ENCODE results near the gene OR4N2.
A peak's percentile ranks its signal among the peaks of the same experiment; 100 is the strongest.
"Not testable (repeated sequence)": the region's sequence is repeated elsewhere in the genome, so short reads cannot be mapped to it uniquely, and the experiment has no call there.

OR4N2 gene

DNA sequence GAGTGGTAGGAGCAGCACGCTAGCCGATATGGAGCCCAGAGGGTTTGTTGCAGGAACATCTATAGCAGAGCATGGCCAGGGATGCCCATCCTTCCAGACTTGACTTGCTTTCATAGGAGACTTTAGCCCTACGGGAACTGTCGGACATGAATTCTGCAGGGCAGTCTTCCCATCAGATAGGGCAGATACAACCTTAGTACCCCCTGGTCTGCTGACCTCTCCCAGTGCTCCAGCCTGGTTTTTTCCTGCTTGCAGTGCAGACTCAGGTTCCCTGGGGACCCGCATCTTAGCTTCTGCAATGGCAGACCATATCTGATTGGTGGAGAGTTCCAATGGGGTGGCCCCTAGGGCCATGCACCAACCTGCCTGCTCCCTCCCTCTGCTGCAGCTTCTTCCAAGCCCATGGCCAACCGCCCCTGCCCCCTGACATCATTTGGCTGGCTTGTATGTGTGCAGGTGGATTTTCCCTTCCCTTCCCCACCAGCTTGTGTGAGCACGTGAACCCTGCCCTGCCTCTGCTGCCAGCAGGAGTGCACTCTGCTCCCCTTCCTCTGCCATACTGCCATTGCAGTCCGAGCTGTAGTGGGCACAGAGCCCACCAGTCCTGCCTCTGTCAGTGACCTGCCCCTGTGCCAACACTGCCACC lies 30.8 kb downstream of the OR4N2 start:
- not testable (repeated sequence) for H3K36me3 ChIP-seq (ENCODE audit: insufficient read depth, low read length); H3K27ac ChIP-seq (ENCODE audit: low read depth, low read length); H3K27me3 ChIP-seq (ENCODE audit: insufficient read depth, low read length); H3K4me1 ChIP-seq (ENCODE audit: control insufficient read depth, insufficient read depth, low read length, unreplicated experiment); H3K79me2 ChIP-seq (ENCODE audit: control insufficient read depth, insufficient read depth, low read length, unreplicated experiment); H2AFZ ChIP-seq (ENCODE audit: low read length, unreplicated experiment); H3K4me3 ChIP-seq (ENCODE audit: low read depth, low read length)

DNA sequence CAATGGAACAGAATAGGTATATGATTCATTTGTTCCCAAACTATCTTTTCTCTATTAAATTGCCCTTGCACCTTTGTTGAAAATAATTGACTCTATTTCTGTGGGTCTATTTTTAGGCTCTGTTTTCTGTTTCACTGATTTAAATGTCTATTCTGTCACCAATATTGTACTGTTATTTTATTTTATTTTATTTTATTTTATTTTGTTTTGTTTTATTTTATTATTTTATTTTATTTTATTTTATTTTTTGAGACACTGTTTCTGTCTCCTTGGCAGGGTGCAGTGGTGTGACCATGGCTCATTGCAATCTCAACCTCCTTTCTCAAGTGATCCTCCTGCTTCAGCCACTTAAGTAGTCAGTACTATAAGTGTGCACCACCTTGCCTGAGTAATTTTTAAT lies 34.9 kb downstream of the OR4N2 start:
- no peak overlapping the region for H3K4me3 ChIP-seq (ENCODE audit: low read depth, low read length)
- no peak overlapping the region for H3K27ac ChIP-seq (ENCODE audit: low read depth, low read length)
- H3K79me2 ChIP-seq (ENCODE audit: control insufficient read depth, insufficient read depth, low read length, unreplicated experiment) = no peaks in the 10 kb centered on the region
- H3K27me3 ChIP-seq (ENCODE audit: insufficient read depth, low read length) = no peaks in the 10 kb centered on the region
- no peaks in the 10 kb centered on the region for H3K4me1 ChIP-seq (ENCODE audit: control insufficient read depth, insufficient read depth, low read length, unreplicated experiment)
- no peaks in the 10 kb centered on the region for H3K36me3 ChIP-seq (ENCODE audit: insufficient read depth, low read length)
- H2AFZ ChIP-seq (ENCODE audit: low read length, unreplicated experiment) = no peak overlapping the region

DNA sequence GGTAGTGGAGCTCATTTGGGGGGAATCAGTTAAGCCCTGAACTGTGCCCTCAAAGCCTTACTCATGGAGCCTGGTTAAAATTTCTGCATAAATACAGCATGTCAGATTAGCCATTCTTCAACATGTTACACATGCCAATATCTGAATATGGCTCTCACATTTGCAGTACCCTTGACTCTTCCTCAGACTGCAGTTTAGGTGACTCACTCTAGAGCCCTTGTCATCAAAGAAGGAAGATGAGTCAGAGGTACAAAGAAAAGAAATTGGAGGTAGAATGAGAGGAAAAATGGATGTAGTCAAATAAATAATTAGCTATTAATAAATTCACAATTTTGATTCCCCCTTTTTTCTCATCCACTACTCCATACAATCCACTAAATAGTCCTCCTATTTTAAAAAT lies 47.8 kb downstream of the OR4N2 start:
- no peak overlapping the region for H3K4me3 ChIP-seq (ENCODE audit: low read depth, low read length)
- H2AFZ ChIP-seq (ENCODE audit: low read length, unreplicated experiment) = no peak overlapping the region
- H3K27ac ChIP-seq (ENCODE audit: low read depth, low read length) = no peak overlapping the region
- no peaks in the 10 kb centered on the region for H3K4me1 ChIP-seq (ENCODE audit: control insufficient read depth, insufficient read depth, low read length, unreplicated experiment)
- H3K36me3 ChIP-seq (ENCODE audit: insufficient read depth, low read length) = no peaks in the 10 kb centered on the region
- H3K27me3 ChIP-seq (ENCODE audit: insufficient read depth, low read length) = no peaks in the 10 kb centered on the region
- H3K79me2 ChIP-seq (ENCODE audit: control insufficient read depth, insufficient read depth, low read length, unreplicated experiment) = no peaks in the 10 kb centered on the region

- not testable (repeated sequence) for H3K79me2 ChIP-seq (ENCODE audit: control insufficient read depth, insufficient read depth, low read length, unreplicated experiment); H3K27ac ChIP-seq (ENCODE audit: low read depth, low read length); H3K36me3 ChIP-seq (ENCODE audit: insufficient read depth, low read length); H3K27me3 ChIP-seq (ENCODE audit: insufficient read depth, low read length); H2AFZ ChIP-seq (ENCODE audit: low read length, unreplicated experiment); H3K4me1 ChIP-seq (ENCODE audit: control insufficient read depth, insufficient read depth, low read length, unreplicated experiment); H3K4me3 ChIP-seq (ENCODE audit: low read depth, low read length)
These were observed 62.6 kb downstream of the OR4N2 start for GRCh38 chr14:19866061-19866669.

- no peak overlapping the region for H3K27ac ChIP-seq (ENCODE audit: low read depth, low read length)
- no peak overlapping the region for H3K4me3 ChIP-seq (ENCODE audit: low read depth, low read length)
These were observed 69.6 kb downstream of the OR4N2 start for GRCh38 chr14:19873178-19873577.

DNA sequence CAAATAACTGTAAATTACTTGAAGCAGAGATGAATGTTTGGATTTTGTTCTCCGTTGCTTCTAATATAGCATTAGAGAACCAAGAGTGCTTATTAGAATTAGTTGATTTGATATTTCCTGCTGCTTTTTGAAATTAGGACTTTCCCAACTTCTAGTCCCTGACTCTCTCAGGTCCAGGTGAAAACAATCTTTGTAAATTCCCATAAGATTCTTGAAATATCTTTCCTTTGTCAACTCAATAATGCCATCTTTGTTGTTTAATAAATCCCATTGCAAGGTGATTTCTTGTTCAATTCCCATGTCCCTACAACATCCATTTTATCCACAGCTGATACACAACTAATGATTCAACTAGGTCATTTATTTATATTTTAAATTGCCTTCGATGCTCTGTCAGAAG lies 71.3 kb downstream of the OR4N2 start, which contains the start of gene OR4K2:
OR4K2 (plus strand) TSS at position 301 of the 400 bp plus-strand sequence. CDS start 1,126 bp downstream, outside the sequence.
- H3K4me1 ChIP-seq (ENCODE audit: control insufficient read depth, insufficient read depth, low read length, unreplicated experiment) = no peaks in the 10 kb centered on the region
- H3K79me2 ChIP-seq (ENCODE audit: control insufficient read depth, insufficient read depth, low read length, unreplicated experiment) = no peaks in the 10 kb centered on the region
- H3K36me3 ChIP-seq (ENCODE audit: insufficient read depth, low read length) = no peaks in the 10 kb centered on the region
- no peak within 1 kb of the TSS for H3K27ac ChIP-seq (ENCODE audit: low read depth, low read length)
- H3K27me3 ChIP-seq (ENCODE audit: insufficient read depth, low read length) = no peaks in the 10 kb centered on the region
- H2AFZ ChIP-seq (ENCODE audit: low read length, unreplicated experiment) = no peak within 1 kb of the TSS
- H3K4me3 ChIP-seq (ENCODE audit: low read depth, low read length) = no peak within 1 kb of the TSS

More at GRCh38 chr14:19873178-19873577, 69.6 kb downstream of the OR4N2 start:
- Histone ChIP-seq H3K4me1 (ENCODE audit: control insufficient read depth, insufficient read depth, low read length, unreplicated experiment) (no peaks in the 10 kb centered on the region), H3K36me3 (ENCODE audit: insufficient read depth, low read length) (no peaks in the 10 kb centered on the region), H2AFZ (ENCODE audit: low read length, unreplicated experiment) (peak overlapping the region; percentile 16), H3K27me3 (ENCODE audit: insufficient read depth, low read length) (no peaks in the 10 kb centered on the region), H3K79me2 (ENCODE audit: control insufficient read depth, insufficient read depth, low read length, unreplicated experiment) (no peaks in the 10 kb centered on the region)

GRCh38 chr14:19878029-19878642 lies 74.6 kb downstream of the OR4N2 start:
- no peaks in the 10 kb centered on the region for H3K79me2 ChIP-seq (ENCODE audit: control insufficient read depth, insufficient read depth, low read length, unreplicated experiment)
- H2AFZ ChIP-seq (ENCODE audit: low read length, unreplicated experiment) = no peak overlapping the region
- H3K27ac ChIP-seq (ENCODE audit: low read depth, low read length) = no peak overlapping the region
- no peaks in the 10 kb centered on the region for H3K36me3 ChIP-seq (ENCODE audit: insufficient read depth, low read length)
- no peak overlapping the region for H3K4me3 ChIP-seq (ENCODE audit: low read depth, low read length)
- no peaks in the 10 kb centered on the region for H3K4me1 ChIP-seq (ENCODE audit: control insufficient read depth, insufficient read depth, low read length, unreplicated experiment)
- H3K27me3 ChIP-seq (ENCODE audit: insufficient read depth, low read length) = peaks cover 11% of the 10 kb centered on the region
